A673 (cell line): ENCODE results near the gene RPS6KA3. TPM values are rescaled to one million over a fixed set of nuclear protein-coding genes. Genes with fewer than 3 reads are reported as not detected.

Source experiments
- BruUV-seq: library from RNA; stranded (reverse); fragments of 400-500 nt; replicated peaks from 2 replicates; lab custom pipeline; 2021; lab: Mats Ljungman, UMichigan
- CTCF ChIA-PET: fragments of 300-600 bp; sonication (Branson Sonifier 250); formaldehyde crosslinking; loops from one replicate; lab custom pipeline; 2022; ENCODE audit warnings: antibody characterized with exemption; lab: Charles Lee
- POLR2A ChIA-PET: fragments of 300-600 bp; sonication (Branson Sonifier 250); formaldehyde crosslinking; loops from one replicate; lab custom pipeline; 2022; ENCODE audit warnings: antibody characterized with exemption; ENCODE audit not compliant: low non-redundant PET; lab: Charles Lee
- DNase-seq: peaks from one replicate; pipeline ENCODE4 v3.0.0-alpha.2; 2015; ENCODE audit warnings: low spot score
- H3K27ac ChIP-seq: fragments of 200-600 bp; sonication (generic); 2 replicates; pipeline ENCODE4 v1.5.1; 2016; ENCODE audit warnings: mixed run types, low read depth, mild to moderate bottlenecking, mixed read lengths, antibody characterized with exemption, low read length; ENCODE audit not compliant: poor library complexity, severe bottlenecking
- H3K27me3 ChIP-seq: fragments of 200-600 bp; sonication (generic); replicated peaks from 2 replicates; pipeline ENCODE4 v1.6.1; 2017; ENCODE audit warnings: mixed run types, low read depth, mild to moderate bottlenecking, mixed read lengths, antibody characterized with exemption, low read length; ENCODE audit not compliant: insufficient read depth, poor library complexity
- H3K36me3 ChIP-seq: fragments of 200-600 bp; sonication (generic); 2 replicates; pipeline ENCODE4 v1.6.1; 2016; ENCODE audit warnings: mixed run types, mild to moderate bottlenecking, mixed read lengths, antibody characterized with exemption, low read length; ENCODE audit not compliant: insufficient read depth, poor library complexity, severe bottlenecking
- H3K4me1 ChIP-seq: fragments of 200-600 bp; sonication (generic); 2 replicates; pipeline ENCODE4 v1.6.1; 2017; ENCODE audit warnings: mixed run types, mild to moderate bottlenecking, mixed read lengths, antibody characterized with exemption, low read length; ENCODE audit not compliant: insufficient read depth, poor library complexity, severe bottlenecking
- H3K4me3 ChIP-seq: fragments of 200-600 bp; sonication (generic); 2 replicates; pipeline ENCODE4 v1.5.1; 2016; ENCODE audit warnings: low read depth, mixed run types, mild to moderate bottlenecking, mixed read lengths, low read length; ENCODE audit not compliant: poor library complexity, severe bottlenecking
- H3K9me3 ChIP-seq: fragments of 200-600 bp; sonication (generic); 2 replicates; pipeline ENCODE4 v1.6.1; 2016; ENCODE audit warnings: mixed run types, low read depth, mild to moderate bottlenecking, mixed read lengths, antibody characterized with exemption, low read length; ENCODE audit not compliant: poor library complexity, severe bottlenecking
- CTCF ChIP-seq: fragments of 300-800, 200-600 bp; sonication (generic); conservative IDR thresholded peaks from 2 replicates; pipeline ENCODE4 v1.5.1; 2017; ENCODE audit warnings: low read depth, mild to moderate bottlenecking, antibody characterized with exemption, low read length, moderate library complexity, mixed read lengths
- EZH2 ChIP-seq: fragments of 200-600 bp; sonication (generic); IDR thresholded peaks from 2 replicates; pipeline ENCODE4 v1.6.1; 2017; ENCODE audit warnings: borderline replicate concordance, low read depth, mild to moderate bottlenecking, mixed read lengths, antibody characterized with exemption, low read length; ENCODE audit not compliant: poor library complexity, severe bottlenecking
- intact Hi-C: fragments of 100-400 bp; cut with micrococcal nuclease; formaldehyde crosslinking; loops from one replicate; pipeline ENCODE4 v1.10.0; 2022; ENCODE audit not compliant: unreplicated experiment
- total RNA-seq: library from RNA; stranded (reverse); gene quantifications from 2 replicates; pipeline ENCODE4 v1.2.3, GENCODE V29; 2021

RPS6KA3 gene
- total RNA-seq, 1 experiment from 2014 or later: 33.6 TPM

GRCh38 chrX:20141281-20142220, 125.2 kb downstream of the RPS6KA3 start, which contains the start of gene EIF1AX:
Gene EIF1AX (minus strand): TSS chrX:20141838. CDS start chrX:20141640, 198 bp downstream.
- POLR2A ChIA-PET: no interaction called here
- DNase-seq: peak; percentile 99
- intact Hi-C loops: loop anchor here (10.0 kb wide), 1 partner anchor 303 kb away; no protein-coding TSS in a partner anchor
- H3K4me3 ChIP-seq: peak within 1 kb of the TSS; percentile 72
- peaks cover 6% of the 10 kb centered on the region for H3K4me1 ChIP-seq
- H3K27ac ChIP-seq: peak within 1 kb of the TSS; percentile 88
- H3K36me3 ChIP-seq: peaks cover 25% of the 10 kb centered on the region
- no peaks in the 10 kb centered on the region for H3K9me3 ChIP-seq
- CTCF ChIA-PET: no interaction called here
- no TSS peak for BruUV-seq
- no peak for TF ChIP-seq CTCF
- TF ChIP-seq EZH2: no peak
- no peaks in the 10 kb centered on the region for H3K27me3 ChIP-seq

DNA sequence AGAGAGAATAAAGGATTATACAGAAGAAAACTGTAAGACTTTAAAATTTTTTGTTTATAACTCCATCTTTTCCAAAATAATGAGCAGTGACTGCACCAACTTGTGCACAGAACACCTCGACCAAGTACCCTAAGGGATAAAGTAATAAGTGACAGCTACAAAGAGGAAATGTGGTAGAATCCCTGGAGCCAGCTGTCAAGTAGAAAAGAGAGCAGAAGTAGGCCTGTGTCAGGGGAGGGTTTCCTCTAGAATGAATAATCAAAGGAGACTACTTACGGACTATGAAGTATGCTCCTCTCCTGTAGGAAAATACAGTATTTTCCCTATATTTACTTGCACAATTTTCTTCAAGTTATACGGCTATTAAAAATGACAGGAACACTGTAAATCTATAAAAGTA, 126.3 kb downstream of the RPS6KA3 start:
- intact Hi-C loops: loop anchor here (10.0 kb wide), 1 partner anchor 304 kb away; no protein-coding TSS in a partner anchor
- TF ChIP-seq EZH2 (no peak), CTCF (no peak)
- Histone ChIP-seq H3K4me1 (peaks cover 6% of the 10 kb centered on the region), H3K36me3 (peaks cover 36% of the 10 kb centered on the region), H3K27ac (peak overlapping the region; percentile 88), H3K27me3 (no peaks in the 10 kb centered on the region), H3K4me3 (peak overlapping the region; percentile 72), H3K9me3 (no peaks in the 10 kb centered on the region)
- no peak for DNase-seq
- no TSS peak for BruUV-seq
- POLR2A ChIA-PET: no interaction called here
- CTCF ChIA-PET: no interaction called here

- peaks cover 40% of the 10 kb centered on the region for H3K36me3 ChIP-seq
- POLR2A ChIA-PET: no interaction called here
- intact Hi-C loops: loop anchor here (10.0 kb wide), 1 partner anchor 305 kb away; no protein-coding TSS in a partner anchor
- no peaks in the 10 kb centered on the region for H3K27me3 ChIP-seq
- DNase-seq: no peak
- H3K9me3 ChIP-seq: no peaks in the 10 kb centered on the region
- CTCF ChIA-PET: no interaction called here
- H3K4me1 ChIP-seq: peaks cover 6% of the 10 kb centered on the region
- no TSS peak for BruUV-seq
- peak overlapping the region; percentile 72 for H3K4me3 ChIP-seq
- H3K27ac ChIP-seq: no peak overlapping the region
- TF ChIP-seq CTCF (no peak), EZH2 (no peak)
Measured at GRCh38 chrX:20139966-20140365, 126.7 kb downstream of the RPS6KA3 start.
